Cardiac muscle cell (in vitro differentiated cells and primary cell): ENCODE results near the gene JAK2. TPM values are rescaled to one million over a fixed set of nuclear protein-coding genes. Genes with fewer than 3 reads are reported as not detected.
"Not testable (repeated sequence)": the region's sequence is repeated elsewhere in the genome, so short reads cannot be mapped to it uniquely, and the experiment has no call there.

ENCODE experiments used
- DNase-seq, 2 donors: peaks; one replicate each; pipeline versions ENCODE4 v3.0.0 to v3.0.0-alpha.2; 2010 to 2017; ENCODE audit warnings: low read depth in 1 of 2, low spot score in 1 of 2
- H3K27ac ChIP-seq: fragments of 200-600 bp; sonication (generic); 2 replicates; pipeline ENCODE4 v1.5.1; 2016
- H3K27me3 ChIP-seq: fragments of 200-600 bp; sonication (generic); 2 replicates; pipeline ENCODE4 v1.6.0; 2016; ENCODE audit warnings: control low read depth
- H3K36me3 ChIP-seq: fragments of 200-600 bp; sonication (generic); 2 replicates; pipeline ENCODE4 v1.5.1; 2016; ENCODE audit warnings: control low read depth
- H3K4me1 ChIP-seq: fragments of 200-600 bp; sonication (generic); 2 replicates; pipeline ENCODE4 v1.8.1; 2017; ENCODE audit warnings: low read depth, mild to moderate bottlenecking, mixed run types
- H3K4me3 ChIP-seq: fragments of 200-600 bp; sonication (generic); 2 replicates; pipeline ENCODE4 v1.5.1; 2016; ENCODE audit warnings: mild to moderate bottlenecking
- H3K9me3 ChIP-seq: fragments of 200-600 bp; sonication (generic); 2 replicates; pipeline ENCODE4 v1.5.1; 2017; ENCODE audit warnings: low read depth, mild to moderate bottlenecking, control low read depth
- CTCF ChIP-seq: IDR thresholded peaks from 2 replicates; pipeline ENCODE4 v1.5.1; 2012; ENCODE audit warnings: low read depth, mild to moderate bottlenecking, low read length
- polyA plus RNA-seq: library from polyadenylated mRNA; unstranded; fragments of >200 nt; fragmentation: Nextera tagmentation; extraction: Ambion mirVana; gene quantifications from 2 replicates; pipeline ENCODE4 v1.2.1, GENCODE V29; 2016
- total RNA-seq: library from RNA; depleted of rRNA; stranded (reverse); fragments of >200 nt; gene quantifications from 2 replicates; pipeline ENCODE4 v1.2.3, GENCODE V29; 2016

JAK2 gene
- total and polyA plus RNA-seq, 2 experiments from 2014 or later = 3.9 to 6.6 TPM

DNA sequence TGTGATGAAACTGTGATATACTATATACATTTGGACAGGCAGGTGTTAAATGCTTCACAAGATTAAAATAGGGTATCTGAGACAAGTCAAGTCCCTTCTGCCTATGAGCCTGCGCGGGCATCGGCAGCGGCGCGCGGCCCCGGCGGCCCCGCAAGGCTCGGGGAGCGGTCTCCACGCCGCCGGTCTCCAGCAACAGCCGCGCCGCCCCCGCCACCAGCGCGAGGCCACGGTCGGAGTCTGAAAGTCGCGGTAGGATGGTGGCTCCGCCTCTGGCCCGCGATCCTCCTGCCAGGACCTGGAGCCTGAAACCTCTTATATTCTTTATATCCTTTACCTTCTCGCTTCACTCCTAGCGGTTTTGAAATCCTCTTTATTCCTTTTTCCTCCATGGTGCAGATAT lies 100.9 kb downstream of the JAK2 start:
- no peak for DNase-seq
- peaks cover 6% of the 10 kb centered on the region for H3K36me3 ChIP-seq
- no peak for TF ChIP-seq CTCF
- no peak overlapping the region for H3K4me3 ChIP-seq
- H3K9me3 ChIP-seq = no peaks in the 10 kb centered on the region
- H3K27me3 ChIP-seq = no peaks in the 10 kb centered on the region
- H3K27ac ChIP-seq = no peak overlapping the region
- H3K4me1 ChIP-seq = no peaks in the 10 kb centered on the region

- no peaks in the 10 kb centered on the region for H3K9me3 ChIP-seq
- no peak for TF ChIP-seq CTCF
- no peak overlapping the region for H3K27ac ChIP-seq
- H3K4me1 ChIP-seq = no peaks in the 10 kb centered on the region
- DNase-seq = no peak
- H3K36me3 ChIP-seq = no peaks in the 10 kb centered on the region
- no peaks in the 10 kb centered on the region for H3K27me3 ChIP-seq
- no peak overlapping the region for H3K4me3 ChIP-seq
Observed at GRCh38 chr9:5089737-5090136, 104.7 kb downstream of the JAK2 start.

DNA sequence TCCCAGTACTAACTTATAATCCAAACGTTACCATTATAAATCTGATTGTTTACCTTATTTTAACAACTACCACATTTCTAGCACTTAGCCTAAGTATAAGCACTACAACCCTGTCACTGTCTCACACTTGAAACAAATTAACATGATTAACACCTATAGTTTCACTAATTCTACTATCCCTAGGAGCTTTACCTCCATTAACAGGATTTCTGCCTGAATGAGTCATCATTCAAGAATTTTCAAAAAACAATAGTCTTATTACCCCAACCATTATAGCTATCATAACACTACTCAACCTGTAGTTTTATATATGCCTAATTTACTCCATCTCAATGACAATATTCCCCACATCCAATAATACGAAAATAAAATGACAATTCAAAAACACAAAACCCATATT lies 110.7 kb downstream of the JAK2 start:
- Histone ChIP-seq H3K27me3 (no peaks in the 10 kb centered on the region), H3K36me3 (no peaks in the 10 kb centered on the region), H3K27ac (no peak overlapping the region), H3K4me1 (no peaks in the 10 kb centered on the region), H3K9me3 (no peaks in the 10 kb centered on the region), H3K4me3 (no peak overlapping the region)
- no peak for DNase-seq
- no peak for TF ChIP-seq CTCF

DNA sequence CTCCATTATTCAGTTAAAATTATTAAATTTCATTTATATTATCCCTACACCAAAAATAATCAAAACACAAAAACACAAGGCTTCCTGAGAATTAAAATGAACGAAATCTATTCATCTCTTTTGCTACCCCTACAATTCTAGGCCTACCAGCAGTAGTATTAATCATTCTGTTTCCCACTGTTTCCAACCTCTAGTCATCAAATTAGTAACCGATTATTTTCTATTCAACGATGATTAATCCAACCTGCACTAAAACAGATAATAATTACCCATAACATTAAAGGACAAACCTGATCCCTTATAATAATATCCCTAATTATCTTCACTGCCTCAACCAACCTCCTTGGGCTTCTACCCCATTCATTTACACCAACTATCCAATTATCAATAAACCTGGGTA lies 114.4 kb downstream of the JAK2 start:
- Histone ChIP-seq H3K36me3 (no peaks in the 10 kb centered on the region), H3K27me3 (no peaks in the 10 kb centered on the region), H3K4me1 (no peaks in the 10 kb centered on the region), H3K27ac (no peak overlapping the region), H3K4me3 (no peak overlapping the region), H3K9me3 (no peaks in the 10 kb centered on the region)
- no peak for TF ChIP-seq CTCF
- DNase-seq = no peak

GRCh38 chr9:5101127-5101526 lies 116.1 kb downstream of the JAK2 start:
- not testable (repeated sequence) for H3K4me1 ChIP-seq, H3K4me3 ChIP-seq, DNase-seq, H3K36me3 ChIP-seq, H3K27ac ChIP-seq, H3K9me3 ChIP-seq, H3K27me3 ChIP-seq

DNA sequence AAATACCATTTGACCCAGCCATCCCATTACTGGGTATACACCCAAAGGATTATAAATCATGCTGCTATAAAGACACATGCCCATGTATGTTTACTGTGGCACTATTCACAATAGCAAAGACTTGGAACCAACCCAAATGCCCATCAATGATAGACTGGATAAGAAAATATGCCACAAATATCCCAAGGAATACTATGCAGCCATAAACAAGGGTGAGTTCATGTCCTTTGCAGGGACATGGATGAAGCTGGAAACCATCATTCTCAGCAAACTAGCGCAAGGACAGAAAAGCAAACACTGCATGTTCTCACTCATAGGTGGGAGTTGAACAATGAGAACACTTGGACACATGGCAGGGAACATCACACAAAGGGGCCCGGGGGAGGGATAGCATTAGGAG lies 121.4 kb downstream of the JAK2 start:
- not testable (repeated sequence) for H3K36me3 ChIP-seq, DNase-seq, H3K27me3 ChIP-seq, H3K4me3 ChIP-seq, H3K27ac ChIP-seq, H3K4me1 ChIP-seq, H3K9me3 ChIP-seq
